Stimulated activated CD8-positive, alpha-beta memory T cell treated with anti-CD3 and anti-CD28 coated beads, Interleukin-4, amount 100 ng/mL, for 48 hours (primary cell): ENCODE measurements around the gene ARID1A.
"Not testable (repeated sequence)": the region's sequence is repeated elsewhere in the genome, so short reads cannot be mapped to it uniquely, and the experiment has no call there.

Experiments used
- DNase-seq: peaks from one replicate; pipeline ENCODE4 v3.0.0-alpha.2; 2020

Gene ARID1A

GRCh38 chr1:26695356-26696118, at the start of gene ARID1A:
TSS of gene ARID1A (plus strand) at chr1:26696015. CDS start at chr1:26696404, 389 bp downstream.
- DNase-seq = peak; percentile 95

GRCh38 chr1:26664802-26665201, 31.0 kb upstream of the ARID1A start:
- DNase-seq = no peak

GRCh38 chr1:26666855-26667254, 29.0 kb upstream of the ARID1A start:
- DNase-seq = no peak

GRCh38 chr1:26668106-26668786, 27.6 kb upstream of the ARID1A start:
- not testable (repeated sequence) for DNase-seq

- peak; percentile 55 for DNase-seq
Measured at GRCh38 chr1:26677306-26678115, 18.3 kb upstream of the ARID1A start.

- no peak for DNase-seq
Measured at GRCh38 chr1:26684763-26685508, 10.9 kb upstream of the ARID1A start.

GRCh38 chr1:26686795-26687194, 9.0 kb upstream of the ARID1A start:
- DNase-seq = no peak

- no peak for DNase-seq
Measured at GRCh38 chr1:26689504-26689903, 6.3 kb upstream of the ARID1A start.

GRCh38 chr1:26690157-26690556, 5.7 kb upstream of the ARID1A start:
- no peak for DNase-seq

- DNase-seq = no peak
Measured at GRCh38 chr1:26690576-26691031, 5.2 kb upstream of the ARID1A start.

GRCh38 chr1:26692211-26692792, 3.5 kb upstream of the ARID1A start:
- DNase-seq = peak; percentile 81

- peak; percentile 90 for DNase-seq
Measured at GRCh38 chr1:26692793-26693490, 2.9 kb upstream of the ARID1A start.

- DNase-seq = peak; percentile 33
Measured at GRCh38 chr1:26693599-26694572, 1.9 kb upstream of the ARID1A start.

- DNase-seq = no peak
Measured at GRCh38 chr1:26694638-26695355, 1.0 kb upstream of the ARID1A start.

- peak; percentile 45 for DNase-seq
Measured at GRCh38 chr1:26696119-26696653, 371 bp downstream of the ARID1A start.

GRCh38 chr1:26696654-26697430, 1.0 kb downstream of the ARID1A start:
- DNase-seq = peak; percentile 77

- DNase-seq = peak; percentile 50
Measured at GRCh38 chr1:26697431-26697977, 1.7 kb downstream of the ARID1A start.
